Neural crest cell (in vitro differentiated cells): ENCODE measurements around the gene GPBP1. TPM values are rescaled to one million over a fixed set of nuclear protein-coding genes. Genes with fewer than 3 reads are reported as not detected.

Source experiments
- DNase-seq: peaks from one replicate; pipeline ENCODE4 v3.0.0; 2021; ENCODE audit warnings: low read depth, mixed read lengths, low spot score
- H3K27ac Mint-ChIP-seq: one replicate; pipeline ENCODE4 v1.8.0; 2021; ENCODE audit warnings: mild to moderate bottlenecking, mixed read lengths; ENCODE audit not compliant: unreplicated experiment
- H3K27me3 Mint-ChIP-seq: 2 replicates; pipeline ENCODE4 v1.8.0; 2021; ENCODE audit warnings: low read depth, mild to moderate bottlenecking, mixed read lengths
- H3K36me3 Mint-ChIP-seq: 2 replicates; pipeline ENCODE4 v1.8.0; 2021; ENCODE audit warnings: low read depth, mild to moderate bottlenecking, mixed read lengths
- H3K4me1 Mint-ChIP-seq: 2 replicates; pipeline ENCODE4 v1.8.0; 2021; ENCODE audit warnings: mixed read lengths
- H3K4me3 Mint-ChIP-seq: one replicate; pipeline ENCODE4 v1.8.0; 2021; ENCODE audit warnings: mild to moderate bottlenecking, mixed read lengths
- H3K9me3 Mint-ChIP-seq: 2 replicates; pipeline ENCODE4 v1.8.0; 2021; ENCODE audit warnings: mixed read lengths
- total RNA-seq: library from RNA; stranded (reverse); gene quantifications from 2 replicates; pipeline ENCODE4 v1.2.1, GENCODE V29; 2021
- TF ChIP-seq, protein P1 (sequence below): fragments of 200-600 bp; sonication (generic); conservative IDR thresholded peaks from 2 replicates; pipeline ENCODE4 v1.5.0; 2021; ENCODE audit warnings: antibody characterized with exemption, mild to moderate bottlenecking

The GPBP1 gene
- total RNA-seq, 1 donor from 2014 or later, result 99.6 TPM

- Mint-ChIP-seq H3K4me3 (no peak overlapping the region), H3K27ac (no peak overlapping the region)
Observed at GRCh38 chr5:57194653-57195052, 20.8 kb downstream of the GPBP1 start.

GRCh38 chr5:57195060-57195459 is 21.2 kb downstream of the GPBP1 start:
- H3K4me3 Mint-ChIP-seq, result no peak overlapping the region
- H3K27me3 Mint-ChIP-seq, result no peaks in the 10 kb centered on the region
- no peak for DNase-seq
- peaks cover 19% of the 10 kb centered on the region for H3K36me3 Mint-ChIP-seq
- H3K9me3 Mint-ChIP-seq, result peaks cover 3% of the 10 kb centered on the region
- TF ChIP-seq, protein P1, sequence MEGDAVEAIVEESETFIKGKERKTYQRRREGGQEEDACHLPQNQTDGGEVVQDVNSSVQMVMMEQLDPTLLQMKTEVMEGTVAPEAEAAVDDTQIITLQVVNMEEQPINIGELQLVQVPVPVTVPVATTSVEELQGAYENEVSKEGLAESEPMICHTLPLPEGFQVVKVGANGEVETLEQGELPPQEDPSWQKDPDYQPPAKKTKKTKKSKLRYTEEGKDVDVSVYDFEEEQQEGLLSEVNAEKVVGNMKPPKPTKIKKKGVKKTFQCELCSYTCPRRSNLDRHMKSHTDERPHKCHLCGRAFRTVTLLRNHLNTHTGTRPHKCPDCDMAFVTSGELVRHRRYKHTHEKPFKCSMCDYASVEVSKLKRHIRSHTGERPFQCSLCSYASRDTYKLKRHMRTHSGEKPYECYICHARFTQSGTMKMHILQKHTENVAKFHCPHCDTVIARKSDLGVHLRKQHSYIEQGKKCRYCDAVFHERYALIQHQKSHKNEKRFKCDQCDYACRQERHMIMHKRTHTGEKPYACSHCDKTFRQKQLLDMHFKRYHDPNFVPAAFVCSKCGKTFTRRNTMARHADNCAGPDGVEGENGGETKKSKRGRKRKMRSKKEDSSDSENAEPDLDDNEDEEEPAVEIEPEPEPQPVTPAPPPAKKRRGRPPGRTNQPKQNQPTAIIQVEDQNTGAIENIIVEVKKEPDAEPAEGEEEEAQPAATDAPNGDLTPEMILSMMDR, result no peak
- H3K4me1 Mint-ChIP-seq, result peaks cover 8% of the 10 kb centered on the region
- H3K27ac Mint-ChIP-seq, result no peak overlapping the region

More at GRCh38 chr5:57194653-57195052, 20.8 kb downstream of the GPBP1 start:
- H3K4me1 Mint-ChIP-seq, result peaks cover 10% of the 10 kb centered on the region
- TF ChIP-seq, protein P1, result no peak
- H3K36me3 Mint-ChIP-seq, result peaks cover 19% of the 10 kb centered on the region
- H3K27me3 Mint-ChIP-seq, result no peaks in the 10 kb centered on the region
- H3K9me3 Mint-ChIP-seq, result peaks cover 3% of the 10 kb centered on the region
- DNase-seq, result no peak

DNA sequence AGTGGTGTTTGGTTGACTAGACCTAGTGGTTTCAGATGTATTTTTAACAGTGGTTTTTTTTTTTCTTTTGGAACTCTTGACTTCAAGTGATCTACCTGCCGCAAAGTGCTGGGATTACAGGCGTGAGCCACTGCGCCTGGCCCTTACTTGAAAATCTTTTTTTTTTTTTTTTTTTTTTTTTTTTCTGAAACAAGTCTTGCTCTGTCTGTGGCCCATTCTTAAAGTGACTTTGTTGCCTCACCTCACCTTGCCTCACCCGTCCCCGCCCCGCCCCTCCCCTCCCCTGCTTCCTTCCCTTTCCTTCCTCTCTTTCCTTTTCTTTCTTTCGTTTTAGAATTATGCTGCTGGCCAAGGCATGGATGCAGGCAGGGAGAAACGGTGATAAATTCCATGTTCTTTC is 26.0 kb downstream of the GPBP1 start:
- Mint-ChIP-seq H3K4me1 (peaks cover 5% of the 10 kb centered on the region), H3K27me3 (no peaks in the 10 kb centered on the region), H3K9me3 (no peaks in the 10 kb centered on the region), H3K36me3 (peaks cover 6% of the 10 kb centered on the region), H3K4me3 (no peak overlapping the region), H3K27ac (no peak overlapping the region)
- TF ChIP-seq, protein P1, result no peak
- DNase-seq, result no peak

DNA sequence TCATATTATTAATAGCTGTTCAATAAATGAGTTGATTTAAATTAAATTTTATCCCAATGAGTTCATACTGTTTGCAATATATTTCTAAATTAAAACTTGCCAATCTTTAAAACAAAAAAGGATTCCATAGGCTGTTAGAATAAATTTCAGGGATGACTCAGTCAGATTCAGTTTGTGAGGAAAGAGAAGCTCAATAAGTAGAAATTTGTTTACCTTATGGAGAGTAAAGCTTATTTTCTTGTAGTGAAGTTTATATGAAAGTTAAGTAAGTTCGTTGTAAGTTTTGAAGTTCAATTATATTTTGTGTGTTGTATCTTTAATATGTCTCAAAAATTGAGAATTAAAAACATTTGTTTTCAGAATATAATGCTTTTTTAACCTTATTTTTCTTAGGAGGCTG is 29.0 kb downstream of the GPBP1 start:
- Mint-ChIP-seq H3K4me1 (peaks cover 11% of the 10 kb centered on the region), H3K36me3 (peaks cover 8% of the 10 kb centered on the region), H3K4me3 (no peak overlapping the region), H3K9me3 (no peaks in the 10 kb centered on the region), H3K27ac (no peak overlapping the region), H3K27me3 (no peaks in the 10 kb centered on the region)
- DNase-seq, result no peak
- TF ChIP-seq, protein P1, result no peak

DNA sequence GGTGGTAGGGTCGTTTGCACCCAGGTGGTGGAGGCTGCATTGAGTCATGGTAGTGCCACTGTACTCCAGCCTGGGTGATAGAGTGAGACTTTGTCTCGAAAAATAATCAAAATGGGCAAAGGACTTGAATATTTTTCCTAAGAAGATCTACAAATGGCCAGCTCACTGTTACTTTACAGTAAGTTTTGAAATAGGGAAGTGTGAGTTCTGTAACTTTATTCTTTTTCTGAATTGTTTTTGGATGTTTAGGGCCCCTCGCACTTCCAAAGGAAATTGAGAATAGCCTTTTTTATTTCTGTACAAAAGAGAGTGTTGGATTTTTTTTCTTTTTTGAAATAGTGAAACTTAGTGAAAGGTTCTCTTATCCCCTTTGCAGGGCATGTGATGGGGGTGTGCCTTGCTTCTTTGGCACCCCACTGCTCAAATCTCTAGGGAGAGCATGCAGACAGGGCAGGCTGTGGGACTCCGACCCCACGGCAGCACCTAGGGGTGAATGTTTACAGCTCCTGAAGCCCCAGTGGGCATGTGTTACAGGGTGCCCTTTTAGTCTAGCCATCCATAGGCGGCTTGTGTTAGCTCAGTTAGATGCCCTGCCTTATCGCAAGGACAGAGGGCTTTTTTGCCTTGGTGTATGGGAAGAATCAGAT is 33.3 kb downstream of the GPBP1 start:
- H3K4me1 Mint-ChIP-seq, result peaks cover 20% of the 10 kb centered on the region
- H3K9me3 Mint-ChIP-seq, result peaks cover 2% of the 10 kb centered on the region
- no peaks in the 10 kb centered on the region for H3K27me3 Mint-ChIP-seq
- no peak overlapping the region for H3K27ac Mint-ChIP-seq
- TF ChIP-seq, protein P1, result no peak
- no peak for DNase-seq
- H3K36me3 Mint-ChIP-seq, result peaks cover 14% of the 10 kb centered on the region
- no peak overlapping the region for H3K4me3 Mint-ChIP-seq
